Measurements from ENCODE around the gene HAUS3. TPM values are rescaled to one million over a fixed set of nuclear protein-coding genes. Genes with fewer than 3 reads are reported as not detected.

HAUS3 gene
- total RNA-seq, 4 donors from 2014 or later, result 16.3 to 22.0 (median 17.3) TPM

DNA sequence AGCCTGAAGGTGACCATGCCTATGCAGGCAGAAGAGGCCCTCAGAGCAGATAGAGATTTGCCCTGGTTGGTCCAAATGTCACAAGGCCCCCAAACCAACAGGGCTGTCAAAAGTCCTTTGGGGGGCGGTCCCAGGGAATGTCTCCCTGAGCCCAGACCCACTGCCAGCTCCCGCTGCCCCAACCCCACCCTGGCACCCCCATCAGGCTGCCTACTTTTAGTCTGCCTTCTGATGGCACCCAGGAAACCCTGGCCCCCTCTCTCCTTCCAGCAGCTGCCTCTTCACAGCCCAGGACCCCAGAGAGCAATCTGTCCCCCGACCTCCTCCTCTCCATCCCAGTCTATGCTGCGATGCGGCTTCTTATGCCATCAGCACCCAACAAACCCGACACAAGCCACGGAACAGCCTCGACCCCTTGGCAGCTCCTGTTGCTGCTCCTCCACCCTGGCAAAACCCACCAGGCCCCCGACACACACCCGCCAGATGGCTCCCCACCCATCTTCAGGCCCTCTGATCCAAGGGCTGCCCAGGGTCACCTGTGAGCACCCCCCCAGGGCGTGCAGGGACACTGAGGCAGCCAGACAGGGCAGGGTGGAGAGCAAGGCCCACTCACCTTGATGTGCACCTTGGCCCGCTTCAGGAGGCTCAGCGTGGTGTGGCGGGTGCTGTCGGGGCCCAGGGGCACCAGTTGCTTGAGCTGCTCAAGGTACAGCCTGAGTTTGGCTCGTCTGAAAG is 10.0 kb upstream of the HAUS3 start:
- TF ChIP-seq, protein P1, sequence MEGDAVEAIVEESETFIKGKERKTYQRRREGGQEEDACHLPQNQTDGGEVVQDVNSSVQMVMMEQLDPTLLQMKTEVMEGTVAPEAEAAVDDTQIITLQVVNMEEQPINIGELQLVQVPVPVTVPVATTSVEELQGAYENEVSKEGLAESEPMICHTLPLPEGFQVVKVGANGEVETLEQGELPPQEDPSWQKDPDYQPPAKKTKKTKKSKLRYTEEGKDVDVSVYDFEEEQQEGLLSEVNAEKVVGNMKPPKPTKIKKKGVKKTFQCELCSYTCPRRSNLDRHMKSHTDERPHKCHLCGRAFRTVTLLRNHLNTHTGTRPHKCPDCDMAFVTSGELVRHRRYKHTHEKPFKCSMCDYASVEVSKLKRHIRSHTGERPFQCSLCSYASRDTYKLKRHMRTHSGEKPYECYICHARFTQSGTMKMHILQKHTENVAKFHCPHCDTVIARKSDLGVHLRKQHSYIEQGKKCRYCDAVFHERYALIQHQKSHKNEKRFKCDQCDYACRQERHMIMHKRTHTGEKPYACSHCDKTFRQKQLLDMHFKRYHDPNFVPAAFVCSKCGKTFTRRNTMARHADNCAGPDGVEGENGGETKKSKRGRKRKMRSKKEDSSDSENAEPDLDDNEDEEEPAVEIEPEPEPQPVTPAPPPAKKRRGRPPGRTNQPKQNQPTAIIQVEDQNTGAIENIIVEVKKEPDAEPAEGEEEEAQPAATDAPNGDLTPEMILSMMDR (IDR thresholded peaks at IDR 0.05; ENCODE audit: low read depth), result no peak

- TF ChIP-seq, protein P1 (IDR thresholded peaks at IDR 0.05; ENCODE audit: low read depth), result no peak
Observed at GRCh38 chr4:2251073-2251794, 9.3 kb upstream of the HAUS3 start.

GRCh38 chr4:2250357-2251072 is 8.6 kb upstream of the HAUS3 start:
- TF ChIP-seq, protein P1 (IDR thresholded peaks at IDR 0.05; ENCODE audit: low read depth), result no peak

DNA sequence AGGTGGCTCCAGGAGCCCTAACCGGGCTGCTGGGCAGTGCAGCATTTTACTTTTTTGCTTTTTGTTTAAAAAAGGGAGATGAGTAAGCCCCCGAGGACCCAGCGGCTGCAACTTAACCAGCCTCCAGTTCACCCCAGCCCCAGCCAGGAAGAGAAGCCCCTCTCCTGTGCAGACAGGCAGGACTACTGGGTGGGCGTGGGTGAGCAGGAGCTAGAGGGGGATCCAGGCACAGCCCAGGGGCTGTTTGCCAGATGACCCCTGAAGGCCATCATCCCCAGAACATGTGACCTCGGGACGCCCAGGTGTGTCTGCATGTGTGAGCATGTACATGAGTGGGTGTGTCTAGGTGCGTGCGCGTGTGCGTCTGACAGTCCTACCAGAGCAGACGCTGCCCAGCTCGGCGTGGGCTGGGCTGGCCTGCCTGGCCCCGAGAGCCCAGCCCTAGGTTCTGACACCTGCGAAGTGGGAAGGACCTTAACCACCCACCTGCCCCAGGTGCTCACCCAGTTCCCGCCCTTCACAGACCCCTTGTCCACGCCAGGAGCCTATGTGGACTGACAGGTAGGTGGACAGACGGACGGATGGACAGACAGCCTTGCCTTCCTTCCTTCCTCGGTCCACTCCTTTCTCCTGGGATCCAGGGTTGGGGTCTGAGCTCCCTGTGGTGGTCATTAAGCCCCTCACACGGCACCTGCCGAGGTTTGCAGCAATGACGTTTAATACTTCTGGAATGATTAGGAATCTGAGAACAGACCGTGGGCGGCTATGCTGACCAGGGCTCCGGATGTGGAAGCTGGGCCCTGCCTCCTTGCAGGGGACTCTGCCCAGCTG is 7.8 kb upstream of the HAUS3 start:
- TF ChIP-seq, protein P1 (IDR thresholded peaks at IDR 0.05; ENCODE audit: low read depth), result no peak

DNA sequence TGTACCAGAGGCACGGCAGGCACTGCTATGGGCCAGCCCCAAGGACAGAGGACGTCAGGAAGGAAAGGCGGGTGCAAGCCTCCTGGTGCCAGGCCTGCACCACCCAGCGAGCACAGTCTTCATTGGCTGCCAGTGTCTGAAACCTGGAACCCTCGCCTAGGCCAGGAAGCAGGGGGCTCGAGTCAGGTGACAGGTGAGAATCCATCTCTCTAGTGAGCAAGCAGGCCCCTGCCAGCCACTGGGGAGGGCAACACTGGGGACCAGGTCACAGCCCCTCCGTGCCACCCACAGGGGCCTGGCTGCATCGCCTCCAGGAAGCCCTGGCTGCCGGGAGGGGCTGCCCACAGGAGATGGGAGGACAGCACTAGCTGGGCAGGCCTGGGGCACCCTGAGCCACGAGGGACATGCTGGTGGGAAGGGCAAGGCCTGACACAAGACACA is 6.9 kb upstream of the HAUS3 start:
- TF ChIP-seq, protein P1 (IDR thresholded peaks at IDR 0.05; ENCODE audit: low read depth), result no peak

DNA sequence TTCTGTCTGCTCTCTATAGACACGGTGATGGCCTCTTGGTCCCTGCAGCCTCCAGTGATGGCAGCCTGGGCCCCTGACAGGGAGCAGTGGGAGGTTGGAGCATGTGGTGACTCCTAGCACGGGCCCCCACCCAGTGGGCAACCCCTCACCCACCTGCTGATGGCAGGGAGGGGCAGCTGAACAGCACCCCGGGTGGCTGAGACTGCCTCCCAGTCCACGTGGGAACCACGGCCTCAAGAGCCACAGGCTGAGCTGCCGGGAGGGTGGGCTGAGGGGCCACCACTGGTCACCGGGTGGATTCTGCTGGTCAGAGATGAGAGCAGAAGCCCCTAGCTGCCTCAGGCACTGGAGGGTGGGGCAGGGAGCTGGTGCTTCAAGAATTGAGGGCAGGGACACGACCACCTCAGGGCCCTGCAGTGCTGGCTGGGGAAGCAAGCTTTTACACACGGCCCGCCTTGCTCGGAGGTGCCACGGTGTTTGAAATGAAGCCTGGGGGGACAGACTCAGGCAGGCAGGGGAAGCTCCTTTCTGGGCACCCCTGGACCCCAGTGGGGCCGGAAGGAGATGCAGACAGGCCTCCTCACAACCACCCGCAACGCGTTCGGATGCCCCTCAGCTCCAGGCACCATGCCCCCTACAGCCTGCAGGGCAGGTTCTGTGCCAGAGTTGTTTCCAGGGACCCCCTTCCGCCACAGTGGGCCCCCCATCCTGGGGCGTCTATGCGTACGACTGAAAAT is 6.3 kb upstream of the HAUS3 start:
- TF ChIP-seq, protein P1 (IDR thresholded peaks at IDR 0.05; ENCODE audit: low read depth), result no peak
